ENCODE data around the gene HIF3A. TPM values are rescaled to one million over a fixed set of nuclear protein-coding genes. Genes with fewer than 3 reads are reported as not detected.

Gene HIF3A
- total and polyA plus RNA-seq, 2 donors (not counting 1 experiment from before 2014, with no cell fraction given) = 0.12 to 1.5 TPM

DNA sequence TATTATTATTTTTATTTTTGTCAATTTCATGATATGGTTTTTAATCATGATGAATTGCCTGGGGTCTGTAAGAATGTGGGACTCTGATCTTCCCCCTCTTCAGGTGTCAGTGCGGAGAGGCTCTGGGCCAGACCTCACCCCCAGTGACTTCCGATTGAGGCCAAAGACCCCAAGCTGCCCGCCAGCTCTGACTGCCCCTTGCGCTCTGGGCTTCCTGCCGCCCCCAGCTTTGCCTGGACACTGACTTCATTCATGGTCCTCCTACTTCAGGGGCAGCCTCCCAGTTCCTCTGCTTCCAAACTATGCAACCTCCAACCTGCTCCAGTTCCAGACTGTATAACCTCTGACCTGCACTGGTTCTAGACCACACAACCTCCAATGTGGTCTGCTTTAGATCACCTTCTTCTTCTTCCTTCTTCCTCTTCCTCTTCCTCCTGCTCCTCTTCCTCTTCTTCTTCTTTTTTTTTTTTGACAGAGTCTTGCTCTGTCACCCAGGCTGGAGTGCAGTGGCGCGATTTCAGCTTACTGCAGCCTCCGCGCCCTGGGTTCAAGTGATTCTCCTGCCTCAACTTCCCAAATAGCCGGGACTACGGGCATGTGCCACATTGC is 43.3 kb downstream of the HIF3A start:
- Histone ChIP-seq H3K36me3 (ENCODE audit: control insufficient read depth, insufficient read depth, low read length) (no peaks in the 10 kb centered on the region), H3K27ac (ENCODE audit: insufficient read depth, low read length) (no peak overlapping the region), H3K9ac (ENCODE audit: insufficient read depth, low read length) (no peak overlapping the region), H3K4me1 (ENCODE audit: control insufficient read depth, extremely low read depth, insufficient read depth, low read length) (no peaks in the 10 kb centered on the region), H3K4me3 (replicated peaks in 1 of 4; ENCODE audit: control extremely low read depth in 1 of 4, insufficient read depth in 1 of 4, low read depth in 3 of 4, low read length in 4 of 4) (no peak overlapping the region), H4K20me1 (ENCODE audit: control insufficient read depth, extremely low read depth, insufficient read depth, low read length) (no peaks in the 10 kb centered on the region), H3K4me2 (ENCODE audit: extremely low read depth, insufficient read depth, low read length) (no peak overlapping the region), H3K27me3 (ENCODE audit: control insufficient read depth, insufficient read depth, low read length) (no peaks in the 10 kb centered on the region), H2AFZ (ENCODE audit: low read length) (no peak overlapping the region), H3K9me3 (ENCODE audit: control insufficient read depth, insufficient read depth, low read depth, low read length) (no peaks in the 10 kb centered on the region), H3K79me2 (ENCODE audit: control insufficient read depth, insufficient read depth, low read length) (no peaks in the 10 kb centered on the region)
- no peak for DNase-seq (ENCODE audit: low read depth in 2 of 2)
- TF ChIP-seq, protein P1, sequence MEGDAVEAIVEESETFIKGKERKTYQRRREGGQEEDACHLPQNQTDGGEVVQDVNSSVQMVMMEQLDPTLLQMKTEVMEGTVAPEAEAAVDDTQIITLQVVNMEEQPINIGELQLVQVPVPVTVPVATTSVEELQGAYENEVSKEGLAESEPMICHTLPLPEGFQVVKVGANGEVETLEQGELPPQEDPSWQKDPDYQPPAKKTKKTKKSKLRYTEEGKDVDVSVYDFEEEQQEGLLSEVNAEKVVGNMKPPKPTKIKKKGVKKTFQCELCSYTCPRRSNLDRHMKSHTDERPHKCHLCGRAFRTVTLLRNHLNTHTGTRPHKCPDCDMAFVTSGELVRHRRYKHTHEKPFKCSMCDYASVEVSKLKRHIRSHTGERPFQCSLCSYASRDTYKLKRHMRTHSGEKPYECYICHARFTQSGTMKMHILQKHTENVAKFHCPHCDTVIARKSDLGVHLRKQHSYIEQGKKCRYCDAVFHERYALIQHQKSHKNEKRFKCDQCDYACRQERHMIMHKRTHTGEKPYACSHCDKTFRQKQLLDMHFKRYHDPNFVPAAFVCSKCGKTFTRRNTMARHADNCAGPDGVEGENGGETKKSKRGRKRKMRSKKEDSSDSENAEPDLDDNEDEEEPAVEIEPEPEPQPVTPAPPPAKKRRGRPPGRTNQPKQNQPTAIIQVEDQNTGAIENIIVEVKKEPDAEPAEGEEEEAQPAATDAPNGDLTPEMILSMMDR (conservative IDR thresholded peaks at IDR 0.05 in 1 of 2, IDR thresholded peaks at IDR 0.05 in 1 of 2; ENCODE audit: low read depth in 1 of 2, low read length in 2 of 2) = no peak
- no peak for TF ChIP-seq EZH2 (IDR thresholded peaks at IDR 0.05; ENCODE audit: low read length, missing control alignments)

DNA sequence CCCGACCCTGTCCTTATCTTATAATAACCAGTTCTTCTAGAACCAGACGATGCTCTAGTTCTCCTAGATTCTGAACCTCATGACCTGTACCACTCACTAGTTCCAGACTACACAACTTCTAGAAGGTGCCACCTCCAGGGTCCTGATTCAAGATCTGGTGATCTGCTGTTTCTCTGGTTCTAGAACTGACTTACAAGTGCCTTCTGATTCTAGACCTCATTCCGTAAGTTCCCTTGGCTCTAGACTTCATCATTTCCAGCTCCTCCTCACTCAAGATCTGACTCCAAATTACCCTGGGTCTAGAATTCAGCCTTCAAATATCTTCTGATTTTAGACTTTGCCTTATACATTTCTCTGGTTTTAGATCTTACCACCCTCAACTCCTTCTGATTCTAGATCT is 45.1 kb downstream of the HIF3A start:
- Histone ChIP-seq H3K27ac (ENCODE audit: insufficient read depth, low read length) (no peak overlapping the region), H3K4me2 (ENCODE audit: extremely low read depth, insufficient read depth, low read length) (no peak overlapping the region), H4K20me1 (ENCODE audit: control insufficient read depth, extremely low read depth, insufficient read depth, low read length) (no peaks in the 10 kb centered on the region), H3K9me3 (ENCODE audit: control insufficient read depth, insufficient read depth, low read depth, low read length) (no peaks in the 10 kb centered on the region), H3K79me2 (ENCODE audit: control insufficient read depth, insufficient read depth, low read length) (peaks cover under 1% of the 10 kb centered on the region), H3K9ac (ENCODE audit: insufficient read depth, low read length) (no peak overlapping the region), H3K4me1 (ENCODE audit: control insufficient read depth, extremely low read depth, insufficient read depth, low read length) (peaks cover 2% of the 10 kb centered on the region), H2AFZ (ENCODE audit: low read length) (no peak overlapping the region), H3K27me3 (ENCODE audit: control insufficient read depth, insufficient read depth, low read length) (no peaks in the 10 kb centered on the region), H3K36me3 (ENCODE audit: control insufficient read depth, insufficient read depth, low read length) (no peaks in the 10 kb centered on the region), H3K4me3 (replicated peaks in 1 of 4; ENCODE audit: control extremely low read depth in 1 of 4, insufficient read depth in 1 of 4, low read depth in 3 of 4, low read length in 4 of 4) (no peak overlapping the region)
- TF ChIP-seq, protein P1 (conservative IDR thresholded peaks at IDR 0.05 in 1 of 2, IDR thresholded peaks at IDR 0.05 in 1 of 2; ENCODE audit: low read depth in 1 of 2, low read length in 2 of 2) = no peak
- no peak for TF ChIP-seq EZH2 (IDR thresholded peaks at IDR 0.05; ENCODE audit: low read length, missing control alignments)
- no peak for DNase-seq (ENCODE audit: low read depth in 2 of 2)

DNA sequence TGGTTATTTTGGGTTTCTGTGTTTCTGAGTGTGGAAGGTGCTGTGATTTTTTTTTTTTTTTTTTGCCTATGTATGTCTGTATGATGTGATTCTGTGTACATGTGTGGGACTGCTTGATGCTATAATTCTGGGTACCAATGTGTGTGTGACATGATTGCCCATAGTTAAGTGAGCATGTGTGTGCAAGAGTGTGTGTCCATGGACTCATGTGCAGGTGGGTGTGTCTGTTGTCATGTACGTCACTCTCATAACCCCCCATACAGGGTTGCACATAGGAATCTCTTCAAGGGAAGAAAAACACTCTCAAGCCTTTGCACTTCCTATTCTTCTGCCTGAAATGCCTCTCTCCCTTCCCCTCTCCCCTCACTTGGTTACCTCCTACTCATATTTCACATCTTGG is 47.5 kb downstream of the HIF3A start:
- Histone ChIP-seq H3K4me2 (ENCODE audit: extremely low read depth, insufficient read depth, low read length) (no peak overlapping the region), H3K4me3 (replicated peaks in 1 of 4; ENCODE audit: control extremely low read depth in 1 of 4, insufficient read depth in 1 of 4, low read depth in 3 of 4, low read length in 4 of 4) (no peak overlapping the region), H3K27me3 (ENCODE audit: control insufficient read depth, insufficient read depth, low read length) (no peaks in the 10 kb centered on the region), H3K4me1 (ENCODE audit: control insufficient read depth, extremely low read depth, insufficient read depth, low read length) (peaks cover 8% of the 10 kb centered on the region), H3K9me3 (ENCODE audit: control insufficient read depth, insufficient read depth, low read depth, low read length) (no peaks in the 10 kb centered on the region), H3K79me2 (ENCODE audit: control insufficient read depth, insufficient read depth, low read length) (peaks cover 25% of the 10 kb centered on the region), H3K36me3 (ENCODE audit: control insufficient read depth, insufficient read depth, low read length) (no peaks in the 10 kb centered on the region), H4K20me1 (ENCODE audit: control insufficient read depth, extremely low read depth, insufficient read depth, low read length) (no peaks in the 10 kb centered on the region), H3K9ac (ENCODE audit: insufficient read depth, low read length) (no peak overlapping the region), H2AFZ (ENCODE audit: low read length) (no peak overlapping the region), H3K27ac (ENCODE audit: insufficient read depth, low read length) (no peak overlapping the region)
- no peak for DNase-seq (ENCODE audit: low read depth in 2 of 2)
- TF ChIP-seq, protein P1 (conservative IDR thresholded peaks at IDR 0.05 in 1 of 2, IDR thresholded peaks at IDR 0.05 in 1 of 2; ENCODE audit: low read depth in 1 of 2, low read length in 2 of 2) = no peak
- no peak for TF ChIP-seq EZH2 (IDR thresholded peaks at IDR 0.05; ENCODE audit: low read length, missing control alignments)

Measured in fibroblast of lung (primary cell).